ENCODE data around the gene ZMAT5.

Gene ZMAT5

DNA sequence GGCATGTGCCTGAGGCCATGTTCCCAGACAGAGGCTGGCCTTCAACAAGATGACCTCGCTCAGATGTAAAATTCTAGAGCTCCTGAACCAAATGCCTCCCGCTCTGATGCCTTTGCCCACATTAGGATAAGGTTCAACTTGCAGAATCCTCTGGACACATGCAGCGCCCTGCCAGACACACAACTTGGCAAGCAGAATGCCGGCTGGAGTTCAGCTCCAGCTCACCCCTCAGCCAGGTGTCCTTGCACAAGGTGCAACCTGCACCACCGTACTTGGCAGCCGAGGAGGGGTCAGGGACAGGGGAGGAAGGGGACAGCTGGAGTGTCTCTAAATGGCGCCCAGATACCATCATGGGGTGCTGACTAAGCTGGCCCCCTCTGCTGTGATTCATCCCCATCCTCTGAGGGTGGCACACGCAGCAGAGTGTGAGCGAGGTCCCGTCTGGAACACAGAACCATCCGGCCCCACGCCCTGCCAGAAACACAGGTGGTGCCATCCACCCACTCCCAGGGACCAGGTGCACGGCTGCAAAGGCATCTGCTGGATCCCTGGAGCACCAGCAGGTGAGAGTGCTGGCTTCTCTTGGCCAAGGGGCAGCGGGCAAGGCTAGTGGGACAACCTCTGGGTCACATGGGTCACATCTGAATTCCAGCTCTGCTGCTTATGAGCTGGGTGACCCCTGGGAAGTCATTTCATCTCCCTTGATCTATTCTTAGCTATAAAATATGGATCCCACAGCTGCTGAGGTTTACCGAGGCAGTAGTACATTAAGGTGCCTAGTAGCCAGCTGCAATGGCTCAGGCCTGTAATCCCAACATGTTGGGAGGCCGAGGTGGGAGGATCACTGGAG, 12.8 kb downstream of the ZMAT5 start:
- no peak for DNase-seq (ENCODE audit: low spot score)

DNA sequence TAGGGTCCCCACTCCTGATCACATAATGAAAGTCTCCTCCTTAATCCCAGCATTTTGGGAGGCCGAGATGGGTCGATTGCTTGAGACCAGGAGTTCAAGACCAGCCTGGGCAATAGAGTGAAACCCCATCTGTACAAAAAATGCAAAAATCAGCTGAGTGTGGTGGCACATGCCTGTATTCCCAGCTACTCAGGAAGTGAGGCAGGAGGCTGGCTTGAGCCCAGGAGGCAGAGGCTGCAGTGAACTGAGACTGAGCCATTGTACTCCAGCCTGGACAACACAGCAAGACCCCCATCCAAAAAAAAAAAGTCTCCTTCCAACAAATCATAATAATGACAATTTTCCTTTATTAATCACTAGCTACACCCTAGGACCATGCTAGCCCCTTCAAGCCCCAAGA, 15.1 kb downstream of the ZMAT5 start:
- DNase-seq (ENCODE audit: low spot score) = no peak

DNA sequence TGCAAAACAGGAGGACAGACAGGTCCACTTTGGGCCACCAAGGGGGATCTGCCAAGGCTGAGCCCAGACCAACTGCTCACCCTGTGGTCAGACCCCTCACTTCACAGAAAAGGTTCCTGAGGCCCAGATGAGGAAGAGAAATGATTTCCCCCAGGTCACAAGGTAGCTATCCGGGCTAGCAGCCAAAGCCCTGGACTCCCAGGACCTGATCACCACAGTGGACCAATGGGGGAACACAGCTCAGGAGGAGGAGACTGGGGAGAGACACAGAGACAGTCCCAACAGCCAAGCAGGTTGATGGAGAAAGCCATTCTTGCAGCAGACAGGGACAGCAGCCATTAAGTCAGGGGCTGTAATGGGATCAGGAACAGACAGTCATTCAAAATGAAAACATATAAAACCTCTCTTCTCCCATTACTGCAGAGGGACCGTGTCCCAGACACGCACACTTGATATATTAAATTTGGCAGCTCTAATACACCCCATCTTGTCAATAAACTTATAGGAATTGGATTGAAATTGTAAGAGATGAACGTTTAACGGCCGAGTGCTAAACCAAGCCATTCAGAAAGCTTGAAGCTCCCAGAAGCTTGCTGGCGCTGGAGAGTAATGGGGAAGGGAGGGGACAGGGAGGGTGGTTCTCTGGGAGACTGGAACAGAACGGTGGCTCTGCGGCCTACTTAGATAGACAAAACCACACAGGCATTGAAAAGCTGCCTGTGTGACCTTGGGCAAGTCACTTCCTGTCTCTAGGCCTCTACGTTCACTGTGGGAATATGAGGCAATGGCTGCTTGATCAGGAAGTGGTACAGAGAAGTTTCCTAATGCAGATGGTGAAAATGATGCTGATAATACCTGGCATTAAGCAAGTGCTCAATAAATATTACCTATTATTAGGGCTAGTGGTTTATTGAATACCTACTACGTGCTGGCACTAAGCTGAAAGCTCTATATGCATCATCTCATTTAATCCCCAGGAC, 16.0 kb downstream of the ZMAT5 start:
- no peak for DNase-seq (ENCODE audit: low spot score)

DNA sequence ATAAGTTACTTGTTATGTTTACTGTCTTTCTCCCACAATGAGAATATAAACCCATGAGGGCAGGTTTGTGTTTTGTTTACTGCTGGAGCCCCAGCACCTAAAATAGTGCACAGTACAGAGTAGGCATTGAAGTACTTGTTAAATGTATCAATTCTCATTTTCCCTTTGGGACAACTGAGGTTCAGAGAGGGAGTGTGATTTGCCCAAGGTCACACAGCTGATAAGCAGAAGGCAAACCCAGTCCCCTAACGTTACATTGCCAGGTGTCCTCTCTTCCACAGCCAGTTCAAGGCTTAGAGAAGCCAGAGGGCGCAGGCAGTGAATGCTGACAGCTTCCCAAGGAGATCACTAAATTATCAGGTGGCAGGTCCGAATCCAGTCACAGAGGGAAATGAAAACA, 16.8 kb downstream of the ZMAT5 start:
- DNase-seq (ENCODE audit: low spot score) = no peak

- DNase-seq (ENCODE audit: low spot score) = peak; percentile 42
These were observed 18.4 kb downstream of the ZMAT5 start for GRCh38 chr22:29748248-29748893.

DNA sequence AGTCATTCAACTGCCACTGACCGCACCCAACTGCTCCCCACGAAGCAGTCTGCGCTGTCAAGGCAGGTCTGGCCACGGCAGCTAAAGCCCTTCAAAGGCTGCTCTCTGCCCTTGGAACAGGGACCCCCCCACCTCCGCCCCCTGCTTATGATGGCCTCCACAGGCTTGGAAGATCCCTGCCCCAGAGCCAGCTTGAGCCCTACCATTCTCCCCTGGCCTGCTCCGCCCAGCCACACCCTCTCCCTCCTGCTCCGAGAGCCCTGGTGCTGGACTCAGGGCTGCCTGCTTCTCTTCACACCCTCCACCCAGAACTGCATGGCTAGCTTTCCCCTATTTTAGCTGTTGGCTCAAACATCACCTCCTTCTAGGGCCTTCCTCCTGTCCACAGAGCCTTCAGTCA, 19.0 kb downstream of the ZMAT5 start:
- DNase-seq (ENCODE audit: low spot score) = no peak

DNA sequence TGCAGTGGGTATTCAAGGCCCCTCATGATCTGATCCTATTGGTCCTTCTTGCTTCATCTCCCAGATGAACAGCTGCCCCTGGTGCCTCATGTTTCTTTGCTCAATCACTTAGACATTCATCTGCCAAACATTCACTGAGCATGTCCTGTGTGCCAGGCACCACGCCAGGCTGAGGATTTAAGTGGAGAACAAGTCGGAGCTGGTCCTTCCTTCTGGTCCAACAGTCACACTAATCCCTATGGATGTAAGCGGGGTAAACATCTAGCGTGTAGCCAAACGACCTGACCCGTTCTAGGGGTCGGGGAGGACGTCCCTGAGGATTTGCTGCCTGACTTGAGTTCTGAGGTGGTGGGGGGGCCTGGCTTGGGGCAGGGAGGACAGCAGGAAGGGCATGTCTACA, 21.9 kb downstream of the ZMAT5 start:
- no peak for DNase-seq (ENCODE audit: low spot score)

- no peak for DNase-seq (ENCODE audit: low spot score)
These were observed 24.5 kb downstream of the ZMAT5 start for GRCh38 chr22:29742326-29742725.

- DNase-seq (ENCODE audit: low spot score) = no peak
These were observed 24.9 kb downstream of the ZMAT5 start for GRCh38 chr22:29741926-29742325.

- DNase-seq (ENCODE audit: low spot score) = no peak
These were observed 26.6 kb downstream of the ZMAT5 start for GRCh38 chr22:29740216-29740615.

DNA sequence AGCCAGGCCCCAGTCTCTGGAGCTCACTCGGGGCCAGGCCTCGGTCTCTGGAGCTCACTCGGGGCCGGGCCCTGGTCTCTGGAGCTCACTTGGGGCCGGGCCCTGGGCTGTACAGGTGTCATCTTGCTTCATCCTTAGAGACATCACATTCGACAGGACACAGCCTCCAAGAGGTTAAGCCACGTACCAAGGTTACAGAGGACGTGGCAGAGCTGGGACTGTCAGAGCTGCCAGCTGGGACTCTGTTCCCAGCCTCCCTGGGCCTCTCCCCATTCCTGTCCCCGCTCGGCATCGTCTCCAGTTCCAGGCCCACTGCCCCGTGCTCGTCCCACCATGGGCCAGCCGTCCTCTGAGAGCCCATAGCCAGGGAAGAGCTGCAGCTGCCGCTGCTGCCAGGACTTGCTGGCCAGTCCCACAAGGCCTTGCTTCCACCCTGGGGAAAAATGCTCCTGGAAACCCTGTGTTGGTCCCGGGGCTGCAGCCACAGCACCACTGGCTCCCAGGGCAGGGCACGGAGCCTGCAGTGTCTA, 27.4 kb downstream of the ZMAT5 start:
- no peak for DNase-seq (ENCODE audit: low spot score)

DNA sequence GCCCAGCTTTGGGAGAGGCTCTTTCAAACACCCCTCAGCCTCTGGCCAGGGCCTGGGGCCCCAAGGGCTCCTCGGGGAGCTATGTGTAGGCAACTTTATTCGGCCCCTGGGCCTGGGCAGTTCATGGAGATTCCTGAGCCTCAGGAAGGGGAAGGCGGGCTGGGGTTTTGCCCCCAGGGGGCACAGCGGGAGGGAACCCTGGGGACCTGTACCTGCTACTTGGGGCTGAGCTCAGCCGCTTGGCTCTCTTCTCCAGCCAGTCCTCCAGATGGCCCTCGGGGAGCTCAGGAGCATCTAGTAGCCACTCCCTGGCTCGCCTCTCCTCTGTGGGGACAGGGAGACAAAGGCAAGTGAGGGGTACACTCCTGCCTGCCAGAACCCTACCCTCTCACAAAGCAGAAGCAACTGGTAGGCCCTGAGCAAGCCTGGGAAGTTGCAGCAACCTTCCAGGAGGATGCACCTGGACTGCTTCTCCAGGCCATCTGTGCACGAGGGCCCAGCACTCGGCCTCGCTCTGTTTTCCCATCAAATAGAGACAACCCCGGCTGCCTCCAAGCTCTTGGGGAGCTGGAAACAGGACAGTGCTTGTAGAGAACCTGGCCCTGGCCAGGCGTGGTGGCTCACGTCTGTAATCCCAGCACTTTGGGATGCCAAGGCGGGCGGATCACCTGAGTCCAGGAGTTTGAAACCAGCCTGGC, 28.5 kb downstream of the ZMAT5 start:
- DNase-seq (ENCODE audit: low spot score) = no peak

DNA sequence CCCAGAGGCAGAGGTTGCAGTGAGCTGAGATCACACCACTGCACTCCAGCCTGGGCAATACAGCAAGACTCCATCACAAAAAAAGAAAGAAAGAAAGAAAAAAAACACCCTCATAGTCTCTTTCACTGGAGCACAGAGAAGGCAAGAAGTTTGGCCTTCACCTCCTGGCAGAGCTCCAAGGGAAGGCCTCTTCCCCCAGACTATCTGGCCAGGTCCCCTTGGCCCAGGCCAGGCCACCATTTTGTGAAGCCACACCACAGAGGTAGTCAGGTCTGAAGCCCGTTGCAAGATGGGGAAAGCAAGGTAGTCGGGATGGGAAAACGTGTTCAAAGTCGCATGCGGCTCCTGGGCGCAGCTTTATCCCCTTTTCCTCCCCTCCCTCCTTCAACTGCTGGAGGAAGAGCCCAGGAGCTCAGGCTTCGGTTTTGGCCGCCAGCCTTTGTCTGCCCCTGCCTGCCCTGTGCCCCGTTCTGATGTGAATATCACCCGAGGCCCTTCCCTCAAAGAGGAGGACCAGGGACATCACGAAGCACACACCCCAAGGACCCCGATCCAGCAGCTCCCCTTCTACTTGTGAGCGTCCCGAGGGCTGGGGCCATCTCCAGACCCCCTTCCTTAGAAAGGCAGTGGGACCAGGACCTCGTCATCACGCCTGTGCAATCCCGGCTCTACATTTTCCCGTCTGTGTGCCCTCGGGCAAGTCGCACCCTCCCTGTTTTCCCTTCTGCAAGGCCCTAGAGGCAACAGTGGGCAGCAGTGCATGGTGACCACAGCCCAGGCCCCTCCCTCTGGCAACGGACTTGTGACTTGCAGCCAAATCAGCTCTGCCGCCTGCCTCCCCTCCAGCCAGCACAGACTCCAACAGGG, 29.3 kb downstream of the ZMAT5 start:
- DNase-seq (ENCODE audit: low spot score) = no peak

DNA sequence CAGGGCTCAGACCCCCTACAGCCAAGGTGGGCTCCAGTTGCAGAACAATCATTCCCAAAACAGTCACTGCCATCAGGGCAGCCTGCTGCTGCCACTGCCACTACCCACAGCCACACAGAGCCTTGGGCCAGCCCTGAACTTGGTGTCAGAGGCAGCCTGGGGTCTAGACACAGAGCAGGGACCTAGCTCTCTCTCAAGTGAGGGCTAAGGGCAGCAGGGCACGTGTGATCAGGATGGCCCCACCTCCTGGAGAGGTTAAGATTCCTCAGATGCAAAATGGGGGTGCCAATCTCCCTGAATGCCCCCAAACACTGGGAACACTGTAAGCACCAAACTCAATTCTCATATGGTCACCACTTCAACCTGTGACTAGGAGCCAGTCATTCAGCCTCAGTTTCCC, 31.4 kb downstream of the ZMAT5 start:
- no peak for DNase-seq (ENCODE audit: low spot score)

- no peak for DNase-seq (ENCODE audit: low spot score)
These were observed 32.0 kb downstream of the ZMAT5 start for GRCh38 chr22:29734838-29735237.

- no peak for DNase-seq (ENCODE audit: low spot score)
These were observed 32.4 kb downstream of the ZMAT5 start for GRCh38 chr22:29734406-29734805.

- no peak for DNase-seq (ENCODE audit: low spot score)
These were observed 33.2 kb downstream of the ZMAT5 start for GRCh38 chr22:29733362-29734201.

DNA sequence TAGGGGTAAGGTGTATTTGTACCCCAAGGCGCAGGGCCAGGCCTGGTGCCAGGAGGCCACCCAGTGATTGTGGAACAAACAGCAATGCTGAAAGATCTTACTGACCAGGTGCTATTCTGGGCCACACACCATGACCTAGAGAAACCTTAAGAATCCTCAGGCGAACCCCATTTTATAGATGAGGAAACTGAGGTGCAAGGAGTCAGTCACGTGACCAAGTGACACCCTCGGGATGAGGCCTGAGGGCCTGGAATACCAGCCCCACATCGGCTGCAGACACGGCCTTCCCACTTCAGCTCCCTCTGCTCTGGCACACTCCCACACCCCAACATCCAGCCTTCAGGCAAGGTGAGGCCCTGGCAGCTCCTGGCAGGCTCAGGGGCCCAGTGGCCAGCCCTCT, 33.9 kb downstream of the ZMAT5 start:
- DNase-seq (ENCODE audit: low spot score) = no peak

DNA sequence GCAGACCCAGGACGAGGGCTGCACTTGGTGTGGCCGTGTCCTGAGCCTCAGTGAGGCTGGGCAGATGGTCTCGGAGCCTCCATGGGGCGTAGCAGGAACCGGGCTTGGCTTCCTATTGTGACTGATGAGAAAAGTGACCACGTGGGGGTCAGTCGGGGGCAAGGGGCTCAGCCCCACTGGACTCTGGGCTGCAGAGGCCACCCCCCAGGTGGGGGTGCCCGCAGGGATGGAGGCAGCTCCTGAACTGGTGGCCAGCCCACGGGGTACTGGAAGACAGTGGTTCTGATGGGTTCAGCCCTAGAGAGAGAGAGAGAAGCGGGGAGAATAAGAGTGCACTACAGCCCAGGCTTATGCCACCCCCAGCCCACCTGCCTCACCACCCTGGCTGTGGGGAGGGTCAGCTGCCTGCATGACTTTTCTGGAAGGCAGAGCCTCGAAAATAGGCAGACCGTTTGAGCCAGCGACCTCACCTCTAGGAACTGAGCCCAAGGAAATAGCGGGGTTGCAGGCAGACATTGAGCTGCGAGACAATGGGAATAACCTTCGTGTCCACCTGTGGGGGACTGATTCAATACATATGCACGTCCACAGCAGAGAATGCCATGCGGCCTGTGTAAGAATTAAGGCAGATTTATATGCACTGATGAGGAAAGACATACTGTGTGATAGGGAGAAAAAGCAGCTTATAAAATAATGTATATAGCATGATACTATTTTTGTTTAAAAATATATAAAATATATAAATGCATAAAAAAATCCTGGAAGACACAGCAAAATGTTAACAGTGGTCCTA, 35.6 kb downstream of the ZMAT5 start:
- DNase-seq (ENCODE audit: low spot score) = no peak

Measured in SW480 (cell line).